OCI-LY1 (cell line): ENCODE measurements around the gene GAL3ST1.

Experiments used
- H2AFZ ChIP-seq: fragments of 200-600 bp; sonication (generic), shearing (Covaris generic); 2 replicates; pipeline ENCODE4 v1.6.0; 2014; ENCODE audit warnings: antibody characterized with exemption, mild to moderate bottlenecking, low read length
- H3F3A ChIP-seq: fragments of 200-600 bp; sonication (generic), shearing (Covaris generic); 2 replicates; pipeline ENCODE4 v1.6.0; 2014; ENCODE audit warnings: mild to moderate bottlenecking, antibody characterized with exemption, low read length, moderate library complexity; ENCODE audit not compliant: insufficient read depth
- H3K27ac ChIP-seq: fragments of 200-600 bp; sonication (generic); 2 replicates; pipeline ENCODE4 v1.5.1; 2014; ENCODE audit warnings: low read length, mixed run types, mild to moderate bottlenecking, low read depth; ENCODE audit not compliant: poor library complexity, severe bottlenecking
- H3K27me3 ChIP-seq: fragments of 200-600 bp; sonication (generic); 2 replicates; pipeline ENCODE4 v1.6.0; 2014; ENCODE audit warnings: antibody characterized with exemption, mild to moderate bottlenecking, low read length, moderate library complexity; ENCODE audit not compliant: insufficient read depth
- H3K36me3 ChIP-seq: fragments of 200-600 bp; sonication (generic); 2 replicates; pipeline ENCODE4 v1.6.1; 2014; ENCODE audit warnings: mild to moderate bottlenecking, antibody characterized with exemption, low read length, moderate library complexity, mixed read lengths; ENCODE audit not compliant: insufficient read depth
- H3K4me1 ChIP-seq: fragments of 200-600 bp; sonication (generic); 2 replicates; pipeline ENCODE4 v1.5.1; 2014; ENCODE audit warnings: mild to moderate bottlenecking, low read length, moderate library complexity; ENCODE audit not compliant: insufficient read depth, severe bottlenecking
- H3K4me2 ChIP-seq: fragments of 200-600 bp; sonication (generic), shearing (Covaris generic); 2 replicates; pipeline ENCODE4 v1.6.1; 2014; ENCODE audit warnings: low read length
- H3K4me3 ChIP-seq: fragments of 200-600 bp; sonication (generic); 2 replicates; pipeline ENCODE4 v1.5.1; 2014; ENCODE audit warnings: low read length, low read depth, mild to moderate bottlenecking, mixed read lengths; ENCODE audit not compliant: poor library complexity, severe bottlenecking
- H3K79me2 ChIP-seq: fragments of 200-600 bp; shearing (Covaris generic); 2 replicates; pipeline ENCODE4 v1.6.1; 2016; ENCODE audit warnings: mixed run types, low read length, mixed read lengths; ENCODE audit not compliant: insufficient read depth
- H3K9ac ChIP-seq: fragments of 200-600 bp; sonication (generic), shearing (Covaris generic); 2 replicates; pipeline ENCODE4 v1.6.1; 2014; ENCODE audit warnings: mild to moderate bottlenecking, low read length, mixed read lengths
- H3K9me2 ChIP-seq: fragments of 200-600 bp; sonication (generic), shearing (Covaris generic); 2 replicates; pipeline ENCODE4 v1.6.1; 2014; ENCODE audit warnings: low read depth, mild to moderate bottlenecking, low read length, mixed read lengths
- H3K9me3 ChIP-seq: fragments of 200-600 bp; shearing (Covaris generic); 2 replicates; pipeline ENCODE4 v1.6.1; 2014; ENCODE audit warnings: low read length, mixed read lengths
- H4K20me1 ChIP-seq: fragments of 200-600 bp; sonication (generic), shearing (Covaris generic); 2 replicates; pipeline ENCODE4 v1.6.0; 2016; ENCODE audit warnings: mild to moderate bottlenecking, low read length; ENCODE audit not compliant: insufficient read depth
- CTCF ChIP-seq: fragments of 200-600 bp; sonication (generic), shearing (Covaris generic); IDR thresholded peaks from 2 replicates; pipeline ENCODE4 v1.5.1; 2017; ENCODE audit warnings: mild to moderate bottlenecking, antibody characterized with exemption, low read length, moderate library complexity, mixed read lengths
- EZH2 ChIP-seq: fragments of 200-600 bp; sonication (generic), shearing (Covaris generic); IDR thresholded peaks from 2 replicates; pipeline ENCODE4 v1.8.0; 2017; ENCODE audit warnings: borderline replicate concordance, mixed run types, mild to moderate bottlenecking, antibody characterized with exemption, low read length, moderate library complexity, mixed read lengths

GAL3ST1 gene

GRCh38 chr22:30513462-30513861 is 61.0 kb downstream of the GAL3ST1 start:
- no peak overlapping the region for H2AFZ ChIP-seq

GRCh38 chr22:30511911-30512310 is 62.6 kb downstream of the GAL3ST1 start:
- Histone ChIP-seq H2AFZ (no peak overlapping the region), H3K9me2 (no peaks in the 10 kb centered on the region), H3K9me3 (no peaks in the 10 kb centered on the region), H3K4me1 (no peaks in the 10 kb centered on the region), H3K79me2 (no peaks in the 10 kb centered on the region), H4K20me1 (no peaks in the 10 kb centered on the region), H3K9ac (no peak overlapping the region), H3K4me2 (no peak overlapping the region), H3F3A (no peaks in the 10 kb centered on the region), H3K36me3 (no peaks in the 10 kb centered on the region), H3K27ac (no peak overlapping the region), H3K4me3 (no peak overlapping the region), H3K27me3 (no peaks in the 10 kb centered on the region)
- TF ChIP-seq CTCF, result no peak
- no peak for TF ChIP-seq EZH2

More at GRCh38 chr22:30513462-30513861, 61.0 kb downstream of the GAL3ST1 start:
- Histone ChIP-seq H3F3A (no peaks in the 10 kb centered on the region), H3K9me2 (no peaks in the 10 kb centered on the region), H3K4me1 (no peaks in the 10 kb centered on the region), H3K9me3 (no peaks in the 10 kb centered on the region), H3K4me3 (no peak overlapping the region), H3K27me3 (no peaks in the 10 kb centered on the region), H3K9ac (no peak overlapping the region), H3K4me2 (no peak overlapping the region), H4K20me1 (no peaks in the 10 kb centered on the region), H3K36me3 (no peaks in the 10 kb centered on the region), H3K79me2 (no peaks in the 10 kb centered on the region), H3K27ac (no peak overlapping the region)
- no peak for TF ChIP-seq CTCF
- no peak for TF ChIP-seq EZH2

GRCh38 chr22:30511109-30511508 is 63.4 kb downstream of the GAL3ST1 start:
- no peak for TF ChIP-seq CTCF
- TF ChIP-seq EZH2, result no peak
- no peak overlapping the region for H2AFZ ChIP-seq
- no peaks in the 10 kb centered on the region for H3F3A ChIP-seq
- H3K79me2 ChIP-seq, result no peaks in the 10 kb centered on the region
- H3K4me3 ChIP-seq, result no peak overlapping the region
- no peaks in the 10 kb centered on the region for H4K20me1 ChIP-seq
- no peaks in the 10 kb centered on the region for H3K27me3 ChIP-seq
- no peak overlapping the region for H3K27ac ChIP-seq
- H3K9me2 ChIP-seq, result no peaks in the 10 kb centered on the region
- H3K9me3 ChIP-seq, result no peaks in the 10 kb centered on the region
- H3K4me1 ChIP-seq, result no peaks in the 10 kb centered on the region
- no peaks in the 10 kb centered on the region for H3K36me3 ChIP-seq
- H3K4me2 ChIP-seq, result no peak overlapping the region
- no peak overlapping the region for H3K9ac ChIP-seq
